ENCODE results near the gene STARD13. TPM values are rescaled to one million over a fixed set of nuclear protein-coding genes. Genes with fewer than 3 reads are reported as not detected.

Gene STARD13
- total and polyA plus RNA-seq, 12 donors = 7.1 to 38.3 (median 27.8) TPM

- H3K9me3 ChIP-seq = no peaks in the 10 kb centered on the region
- H3K27me3 ChIP-seq = no peaks in the 10 kb centered on the region
- ATAC-seq (no peak), DNase-seq (no peak)
- H3K27ac ChIP-seq = peak overlapping the region in 6 of 10 donors; percentile 14 to 81 (median 54)
- H3K36me3 ChIP-seq = peaks cover 0 to 87% (median 46%) of the 10 kb centered on the region in 9 donors
- 71 to 73% methylated on average over 7 of the region's 7 CpGs for whole genome bisulfite sequencing, 2 donors
- TF ChIP-seq CTCF (IDR thresholded peaks at IDR 0.05) = no peak
- intact Hi-C loops (cut with DNase I) = no loop called here
- H3K4me3 ChIP-seq = no peak overlapping the region
- H3K4me1 ChIP-seq = peaks cover 6 to 56% (median 49%) of the 10 kb centered on the region in 9 donors
Observed at GRCh38 chr13:33106656-33107360, 178.7 kb downstream of the STARD13 start.

- Histone ChIP-seq H3K27me3 (no peaks in the 10 kb centered on the region), H3K9me3 (no peaks in the 10 kb centered on the region), H3K4me3 (no peak overlapping the region), H3K27ac (peak overlapping the region in 7 of 10 donors; percentile 13 to 81 (median 52)), H3K36me3 (peaks cover 0 to 80% (median 46%) of the 10 kb centered on the region in 9 donors), H3K4me1 (peaks cover 4 to 43% (median 35%) of the 10 kb centered on the region in 9 donors)
- ATAC-seq (peak in 7 of 8 donors; percentile 28 to 65 (median 57)), DNase-seq (no peak)
- no peak for TF ChIP-seq CTCF (IDR thresholded peaks at IDR 0.05)
- 80 to 88% methylated on average over 9 of the region's 9 CpGs for WGBS, 2 donors
- intact Hi-C loops (cut with DNase I) = no loop called here
Observed at GRCh38 chr13:33105387-33106005, 180.1 kb downstream of the STARD13 start.

GRCh38 chr13:33103457-33103856 is 182.1 kb downstream of the STARD13 start:
- DNase-seq = no peak
- WGBS, 2 donors = 82 to 89% methylated on average over 4 of the region's 4 CpGs
- Histone ChIP-seq H3K4me1 (peaks cover 0 to 23% (median 15%) of the 10 kb centered on the region in 9 donors), H3K9me3 (peaks cover 0 to 4% (median 0%) of the 10 kb centered on the region in 11 donors), H3K27me3 (no peaks in the 10 kb centered on the region), H3K36me3 (peaks cover 0 to 60% (median 34%) of the 10 kb centered on the region in 9 donors), H3K4me3 (no peak overlapping the region), H3K27ac (no peak overlapping the region)
- intact Hi-C loops (cut with DNase I) = loop anchor here in 1 of 10 donors (1.0 kb wide), 1 partner anchor 44 kb away; no protein-coding TSS in a partner anchor
- no peak for TF ChIP-seq CTCF (IDR thresholded peaks at IDR 0.05)
- no peak for ATAC-seq

GRCh38 chr13:33101835-33102234 is 183.7 kb downstream of the STARD13 start:
- no peak for ATAC-seq
- Histone ChIP-seq H3K27ac (no peak overlapping the region), H3K9me3 (peaks cover 0 to 16% (median 6%) of the 10 kb centered on the region in 11 donors), H3K27me3 (no peaks in the 10 kb centered on the region), H3K4me3 (no peak overlapping the region), H3K36me3 (peaks cover 0 to 44% (median 25%) of the 10 kb centered on the region in 9 donors), H3K4me1 (peaks cover 0 to 16% (median 2%) of the 10 kb centered on the region in 9 donors)
- intact Hi-C loops (cut with DNase I) = no loop called here
- DNase-seq = no peak
- WGBS, 2 donors = 95 to 96% methylated on average over 2 of the region's 2 CpGs
- no peak for TF ChIP-seq CTCF (IDR thresholded peaks at IDR 0.05)
